Activated T-cell treated with anti-CD3 and anti-CD28 coated beads, Interleukin-2, amount 50 U/mL, for 72 hours (primary cell): Measurements from ENCODE around the gene SCFD1. TPM values are rescaled to one million over a fixed set of nuclear protein-coding genes. Genes with fewer than 3 reads are reported as not detected.
"Not testable (repeated sequence)": the region's sequence is repeated elsewhere in the genome, so short reads cannot be mapped to it uniquely, and the experiment has no call there.

ENCODE experiments used
- ATAC-seq, 2 donors: fragments of 150-1000 bp; cut with Tn5 transposase; replicated peaks in 1 of 2; 2 replicates each; pipeline ENCODE4 v1.10.0; 2021; ENCODE audit warnings: moderate library complexity in 2 of 2, mild to moderate bottlenecking in 1 of 2
- DNase-seq, 2 donors: peaks; one replicate each; pipeline ENCODE4 v3.0.0; 2021 to 2022; ENCODE audit warnings: mixed read lengths in 1 of 2
- H3K27ac Mint-ChIP-seq: one replicate; pipeline ENCODE4 v1.8.0; 2022; ENCODE audit warnings: mild to moderate bottlenecking, moderate library complexity, mixed read lengths
- H3K27me3 Mint-ChIP-seq: one replicate; pipeline ENCODE4 v1.8.0; 2022; ENCODE audit warnings: low read depth, mixed read lengths
- H3K36me3 Mint-ChIP-seq, 2 donors: one replicate each; pipeline ENCODE4 v1.8.0; 2022; ENCODE audit warnings: mixed read lengths in 2 of 2, mild to moderate bottlenecking in 1 of 2; ENCODE audit not compliant: insufficient read depth in 2 of 2
- H3K4me1 Mint-ChIP-seq: one replicate; pipeline ENCODE4 v1.8.0; 2022; ENCODE audit warnings: low read depth, mixed read lengths
- H3K4me3 Mint-ChIP-seq, 2 donors: one replicate each; pipeline ENCODE4 v1.8.0; 2022; ENCODE audit warnings: mild to moderate bottlenecking in 2 of 2, mixed read lengths in 2 of 2, moderate library complexity in 2 of 2
- H3K9me3 Mint-ChIP-seq, 2 donors: one replicate each; pipeline ENCODE4 v1.8.0; 2022; ENCODE audit warnings: mixed read lengths in 2 of 2
- total RNA-seq, 2 donors: library from RNA; stranded (reverse); gene quantifications; one replicate each; pipeline ENCODE4 v1.2.3, GENCODE V29; 2022

The SCFD1 gene
- total RNA-seq, 2 donors from 2014 or later: 63.8 to 64.0 TPM

GRCh38 chr14:30657050-30657449 is 34.9 kb downstream of the SCFD1 start:
- Mint-ChIP-seq H3K9me3 (no peaks in the 10 kb centered on the region), H3K4me3 (no peak overlapping the region), H3K27me3 (no peaks in the 10 kb centered on the region), H3K36me3 (peaks cover 0 to 6% of the 10 kb centered on the region in 2 donors), H3K4me1 (no peaks in the 10 kb centered on the region), H3K27ac (no peak overlapping the region)
- ATAC-seq (no peak), DNase-seq (no peak)

- ATAC-seq (no peak), DNase-seq (no peak)
- H3K9me3 Mint-ChIP-seq: no peaks in the 10 kb centered on the region
- no peaks in the 10 kb centered on the region for H3K27me3 Mint-ChIP-seq
- peaks cover 0 to 6% of the 10 kb centered on the region in 2 donors for H3K36me3 Mint-ChIP-seq
- H3K27ac Mint-ChIP-seq: no peak overlapping the region
- H3K4me3 Mint-ChIP-seq: no peak overlapping the region
- no peaks in the 10 kb centered on the region for H3K4me1 Mint-ChIP-seq
Measured at GRCh38 chr14:30657606-30658163, 35.6 kb downstream of the SCFD1 start.

- H3K36me3 Mint-ChIP-seq: peaks cover 0 to 10% of the 10 kb centered on the region in 2 donors
Measured at GRCh38 chr14:30658645-30659044, 36.5 kb downstream of the SCFD1 start.

GRCh38 chr14:30669594-30669993 is 47.5 kb downstream of the SCFD1 start:
- no peak for DNase-seq

More at GRCh38 chr14:30658645-30659044, 36.5 kb downstream of the SCFD1 start:
- H3K4me3 Mint-ChIP-seq: no peak overlapping the region
- H3K27ac Mint-ChIP-seq: no peak overlapping the region
- ATAC-seq (no peak), DNase-seq (no peak)
- no peaks in the 10 kb centered on the region for H3K27me3 Mint-ChIP-seq
- H3K4me1 Mint-ChIP-seq: no peaks in the 10 kb centered on the region
- H3K9me3 Mint-ChIP-seq: no peaks in the 10 kb centered on the region

GRCh38 chr14:30673071-30673470 is 51.0 kb downstream of the SCFD1 start:
- no peak overlapping the region for H3K4me3 Mint-ChIP-seq
- no peaks in the 10 kb centered on the region for H3K9me3 Mint-ChIP-seq
- H3K4me1 Mint-ChIP-seq: no peaks in the 10 kb centered on the region
- H3K36me3 Mint-ChIP-seq: peaks cover 3 to 4% of the 10 kb centered on the region in 2 donors
- H3K27me3 Mint-ChIP-seq: no peaks in the 10 kb centered on the region
- no peak for DNase-seq
- H3K27ac Mint-ChIP-seq: no peak overlapping the region
- no peak for ATAC-seq

More at GRCh38 chr14:30669594-30669993, 47.5 kb downstream of the SCFD1 start:
- Mint-ChIP-seq H3K27me3 (no peaks in the 10 kb centered on the region), H3K4me1 (peaks cover 11% of the 10 kb centered on the region), H3K27ac (peak overlapping the region; percentile 69), H3K9me3 (peaks cover 0 to 5% of the 10 kb centered on the region in 2 donors), H3K36me3 (peaks cover 7 to 9% of the 10 kb centered on the region in 2 donors), H3K4me3 (no peak overlapping the region)
- ATAC-seq: no peak

- DNase-seq (no peak), ATAC-seq (no peak)
- Mint-ChIP-seq H3K27me3 (no peaks in the 10 kb centered on the region), H3K27ac (peak overlapping the region; percentile 33), H3K4me3 (no peak overlapping the region), H3K9me3 (no peaks in the 10 kb centered on the region), H3K36me3 (peaks cover 6 to 8% of the 10 kb centered on the region in 2 donors), H3K4me1 (peaks cover 7% of the 10 kb centered on the region)
Measured at GRCh38 chr14:30678926-30679431, 56.9 kb downstream of the SCFD1 start.

- H3K36me3 Mint-ChIP-seq: peaks cover 6 to 8% of the 10 kb centered on the region in 2 donors
- H3K4me3 Mint-ChIP-seq: no peak overlapping the region
- ATAC-seq (no peak), DNase-seq (no peak)
- H3K27me3 Mint-ChIP-seq: no peaks in the 10 kb centered on the region
- no peaks in the 10 kb centered on the region for H3K9me3 Mint-ChIP-seq
- peaks cover 7% of the 10 kb centered on the region for H3K4me1 Mint-ChIP-seq
- no peak overlapping the region for H3K27ac Mint-ChIP-seq
Measured at GRCh38 chr14:30680036-30680435, 57.9 kb downstream of the SCFD1 start.

- H3K27me3 Mint-ChIP-seq, H3K36me3 Mint-ChIP-seq, H3K9me3 Mint-ChIP-seq, DNase-seq, H3K27ac Mint-ChIP-seq, H3K4me3 Mint-ChIP-seq, ATAC-seq, H3K4me1 Mint-ChIP-seq: not testable (repeated sequence)
Measured at GRCh38 chr14:30680776-30681175, 58.7 kb downstream of the SCFD1 start.

- H3K27ac Mint-ChIP-seq: no peak overlapping the region
- no peaks in the 10 kb centered on the region for H3K9me3 Mint-ChIP-seq
- ATAC-seq (no peak), DNase-seq (no peak)
- H3K4me1 Mint-ChIP-seq: peaks cover 7% of the 10 kb centered on the region
- H3K27me3 Mint-ChIP-seq: no peaks in the 10 kb centered on the region
- peaks cover 3 to 8% of the 10 kb centered on the region in 2 donors for H3K36me3 Mint-ChIP-seq
- H3K4me3 Mint-ChIP-seq: no peak overlapping the region
Measured at GRCh38 chr14:30681752-30682355, 59.7 kb downstream of the SCFD1 start.

- H3K36me3 Mint-ChIP-seq, H3K27me3 Mint-ChIP-seq, ATAC-seq, H3K9me3 Mint-ChIP-seq, H3K4me1 Mint-ChIP-seq: not testable (repeated sequence)
- Mint-ChIP-seq H3K4me3 (peak overlapping the region; percentile 15 to 60), H3K27ac (peak overlapping the region; percentile 77)
- DNase-seq: peak; percentile 6 to 24
Measured at GRCh38 chr14:30690487-30691355, 68.6 kb downstream of the SCFD1 start.

- Mint-ChIP-seq H3K4me3 (no peak overlapping the region), H3K27ac (no peak overlapping the region), H3K27me3 (no peaks in the 10 kb centered on the region), H3K36me3 (peaks cover 0 to 3% of the 10 kb centered on the region in 2 donors), H3K4me1 (no peaks in the 10 kb centered on the region), H3K9me3 (no peaks in the 10 kb centered on the region)
- no peak for ATAC-seq
- no peak for DNase-seq
Measured at GRCh38 chr14:30691751-30692398, 69.8 kb downstream of the SCFD1 start.

- Mint-ChIP-seq H3K36me3 (peaks cover 0 to 3% of the 10 kb centered on the region in 2 donors), H3K9me3 (no peaks in the 10 kb centered on the region)
Measured at GRCh38 chr14:30692669-30693068, 70.5 kb downstream of the SCFD1 start.

GRCh38 chr14:30698463-30698862 is 76.3 kb downstream of the SCFD1 start:
- Mint-ChIP-seq H3K4me1 (no peaks in the 10 kb centered on the region), H3K9me3 (no peaks in the 10 kb centered on the region), H3K27ac (no peak overlapping the region), H3K27me3 (no peaks in the 10 kb centered on the region), H3K36me3 (no peaks in the 10 kb centered on the region), H3K4me3 (no peak overlapping the region)
- no peak for ATAC-seq
- DNase-seq: no peak

More at GRCh38 chr14:30692669-30693068, 70.5 kb downstream of the SCFD1 start:
- Mint-ChIP-seq H3K4me3 (no peak overlapping the region), H3K27ac (no peak overlapping the region), H3K4me1 (no peaks in the 10 kb centered on the region), H3K27me3 (no peaks in the 10 kb centered on the region)
- ATAC-seq (no peak), DNase-seq (no peak)
